Measurements from ENCODE around the gene NANOS2. TPM values are rescaled to one million over a fixed set of nuclear protein-coding genes. Genes with fewer than 3 reads are reported as not detected.

Gene NANOS2
- total RNA-seq, result not detected in 2 replicates

GRCh38 chr19:45913874-45914830 is at the start of gene NANOS2:
Gene NANOS2, minus strand, starts transcription at chr19:45914778. Its CDS starts 85 bp downstream, at chr19:45914693.

DNA sequence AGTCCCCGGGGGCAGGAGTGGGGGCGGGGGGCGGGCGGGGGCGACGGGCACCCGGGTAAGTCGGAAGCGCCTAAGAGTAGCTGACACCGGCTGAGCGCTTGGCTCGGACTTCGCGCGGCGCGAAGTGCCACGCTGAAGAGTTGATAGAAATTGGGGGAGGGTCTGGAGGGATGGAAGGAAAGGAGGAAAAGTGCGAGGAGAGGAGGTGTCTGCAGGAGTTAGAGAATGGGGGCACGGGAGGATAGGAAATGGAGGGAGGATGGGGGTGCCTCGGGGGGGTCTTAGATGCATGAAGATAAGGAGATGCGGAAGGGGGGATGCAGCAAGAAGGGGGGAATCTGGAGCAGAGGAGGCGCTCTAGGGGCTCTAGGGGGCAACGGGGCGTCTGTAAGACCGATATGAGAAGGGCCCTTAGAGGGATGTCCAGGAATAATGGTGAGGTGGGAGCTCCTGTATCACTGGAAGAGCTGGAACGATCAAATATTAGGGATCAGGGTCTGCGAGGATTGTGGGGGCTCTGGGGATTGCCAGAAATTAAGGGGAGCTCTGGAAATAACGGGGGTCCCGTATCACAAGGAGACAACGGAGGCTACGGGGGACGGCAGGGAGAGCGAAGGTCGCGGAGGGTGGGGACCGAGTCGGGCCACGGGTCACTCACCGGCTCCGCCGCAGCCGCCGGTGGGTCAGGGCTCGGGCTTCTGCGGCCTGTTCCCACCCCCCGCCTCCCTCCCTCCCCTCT is 12.5 kb downstream of the NANOS2 start, which contains the start of gene MYPOP:
TSS of gene MYPOP (minus strand) at position 702 of the 739 bp plus-strand sequence. CDS start 840 bp downstream, outside the sequence.

GRCh38 chr19:45885556-45886426 is 28.8 kb downstream of the NANOS2 start, which contains the start of gene IRF2BP1:
Gene IRF2BP1, minus strand, starts transcription at chr19:45886141. Its CDS starts 367 bp downstream, at chr19:45885774.

GRCh38 chr19:45863840-45864628 is 50.5 kb downstream of the NANOS2 start, which contains the start of gene FOXA3:
Gene FOXA3, plus strand, starts transcription at chr19:45864326. Its CDS starts 131 bp downstream, at chr19:45864457.

Other genes with a start within 250 kb of the NANOS2 start
- 0.51 TPM in 1 of 2 replicates, not detected in the other for gene GIPR, start 246.6 kb downstream of the NANOS2 start, total RNA-seq
- 134 and 228 TPM in 2 replicates for gene SNRPD2, start 222.8 kb downstream of the NANOS2 start, total RNA-seq
- 22.2 and 29.7 TPM in 2 replicates for gene QPCTL, start 222.1 kb downstream of the NANOS2 start, total RNA-seq
- 11.9 and 15.3 TPM in 2 replicates for gene FBXO46, start 183.9 kb downstream of the NANOS2 start, total RNA-seq
- not detected in 2 replicates for gene MEIOSIN, start 181.3 kb downstream of the NANOS2 start, total RNA-seq
- 14.2 and 26.9 TPM in 2 replicates for gene SIX5, start 145.5 kb downstream of the NANOS2 start, total RNA-seq
- 8.5 and 23.1 TPM in 2 replicates for gene DMPK, start 132.3 kb downstream of the NANOS2 start, total RNA-seq
- 35.0 and 39.7 TPM in 2 replicates for gene DMWD, start 121.9 kb downstream of the NANOS2 start, total RNA-seq
- gene RSPH6A, start 99.5 kb downstream of the NANOS2 start, total RNA-seq, result under 0.01 TPM in 1 of 2 replicates, not detected in the other
- gene SYMPK, start 51.6 kb downstream of the NANOS2 start, total RNA-seq, result 45.0 and 54.6 TPM in 2 replicates
- gene FOXA3, start 50.5 kb downstream of the NANOS2 start, total RNA-seq, result 0.33 and 1.4 TPM in 2 replicates
- gene IRF2BP1, start 28.6 kb downstream of the NANOS2 start, total RNA-seq, result 28.0 and 39.0 TPM in 2 replicates
- 3.6 and 5.5 TPM in 2 replicates for gene MYPOP, start 12.2 kb downstream of the NANOS2 start, total RNA-seq
- gene NOVA2, start 59.1 kb upstream of the NANOS2 start, total RNA-seq, result not detected in 2 replicates
- 10.3 and 15.5 TPM in 2 replicates for gene CCDC61, start 80.7 kb upstream of the NANOS2 start, total RNA-seq
- not detected in 2 replicates for gene PGLYRP1, start 108.3 kb upstream of the NANOS2 start, total RNA-seq
- not detected in 2 replicates for gene IGFL4, start 126.2 kb upstream of the NANOS2 start, total RNA-seq
- 0.76 TPM in 1 of 2 replicates, not detected in the other for gene IGFL3, start 209.9 kb upstream of the NANOS2 start, total RNA-seq
- gene IGFL2, start 233.5 kb upstream of the NANOS2 start, total RNA-seq, result 0.63 TPM in 1 of 2 replicates, not detected in the other